ENCODE data around the gene POFUT2.

POFUT2 gene

GRCh38 chr21:45217010-45217409 is 70.7 kb downstream of the POFUT2 start:
- DNase-seq = no peak

- no peak for DNase-seq
These were observed 72.5 kb downstream of the POFUT2 start for GRCh38 chr21:45215213-45215612.
